HG03139 (cell line): ENCODE data around the gene MMP2.

Experiments
- ATAC-seq: cut with Tn5 transposase; IDR thresholded peaks from one replicate; pipeline ENCODE4 v1.9.1; 2021; ENCODE audit not compliant: unreplicated experiment

Gene MMP2

DNA sequence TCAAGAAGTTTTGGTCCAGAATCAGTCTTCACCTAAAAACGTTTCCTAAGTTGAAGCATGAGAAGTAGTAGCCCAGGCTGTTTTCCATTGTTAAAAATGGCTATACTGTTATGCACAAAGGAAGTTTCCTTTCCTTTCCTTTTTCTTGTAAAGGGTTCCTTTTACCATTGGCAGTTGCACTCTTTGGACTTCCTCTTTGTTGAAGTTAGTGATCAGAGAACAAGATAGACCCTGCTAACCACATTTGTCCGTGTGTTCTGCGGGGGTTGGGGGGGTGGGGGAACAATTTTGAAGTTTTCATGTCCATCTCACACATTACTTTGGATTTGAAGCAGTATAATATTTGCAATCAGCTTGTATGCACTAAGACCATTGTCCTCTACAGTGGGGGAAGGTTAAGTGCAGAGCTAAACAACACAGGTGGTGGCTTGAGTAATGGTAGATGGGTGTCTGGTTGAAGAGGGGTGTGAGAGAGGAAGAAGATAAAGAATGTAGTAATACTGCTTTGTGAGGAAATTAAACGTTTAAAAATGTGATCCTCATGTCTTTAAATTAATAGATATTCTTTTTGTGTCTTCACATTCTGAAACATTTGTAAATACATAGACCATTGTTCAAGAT lies 31.3 kb downstream of the MMP2 start:
- ATAC-seq = no peak

DNA sequence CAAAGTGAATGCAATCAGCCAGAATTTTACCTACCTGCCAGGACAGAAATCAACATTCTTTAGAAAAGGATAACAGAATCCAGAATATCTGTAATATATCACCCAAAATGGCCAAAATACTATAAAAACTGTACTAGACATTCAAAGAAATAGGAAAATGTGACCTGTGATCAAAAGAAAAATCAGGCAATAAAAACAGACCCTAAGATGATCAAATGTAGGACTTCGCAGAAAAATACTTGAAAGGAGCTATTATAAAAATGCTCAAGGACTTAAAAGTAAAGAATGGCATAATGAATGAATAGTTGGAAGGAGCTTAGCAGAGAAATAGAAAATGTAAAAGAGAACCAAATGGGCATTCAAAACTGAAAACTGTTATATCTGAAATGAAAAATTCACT lies 33.9 kb downstream of the MMP2 start:
- no peak for ATAC-seq

DNA sequence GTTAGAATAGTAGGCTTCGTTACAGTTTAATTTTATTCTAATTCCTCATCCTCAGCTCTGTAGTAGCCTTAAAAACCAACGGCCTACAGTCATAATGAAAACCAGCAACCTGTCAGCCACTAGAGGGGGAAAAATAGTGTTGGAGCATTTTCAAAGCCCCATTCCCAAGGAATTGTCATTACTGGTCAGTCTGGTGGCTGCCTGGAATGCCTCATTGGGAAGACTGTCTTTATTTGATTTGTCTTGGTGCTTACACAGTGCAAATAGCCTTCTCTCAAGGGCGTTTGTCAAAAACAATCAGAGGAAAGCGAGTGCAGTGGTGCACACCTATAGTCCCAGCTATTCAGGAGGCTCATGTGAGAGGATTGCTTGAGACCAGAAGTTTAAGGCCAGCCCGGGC lies 34.6 kb downstream of the MMP2 start:
- no peak for ATAC-seq

DNA sequence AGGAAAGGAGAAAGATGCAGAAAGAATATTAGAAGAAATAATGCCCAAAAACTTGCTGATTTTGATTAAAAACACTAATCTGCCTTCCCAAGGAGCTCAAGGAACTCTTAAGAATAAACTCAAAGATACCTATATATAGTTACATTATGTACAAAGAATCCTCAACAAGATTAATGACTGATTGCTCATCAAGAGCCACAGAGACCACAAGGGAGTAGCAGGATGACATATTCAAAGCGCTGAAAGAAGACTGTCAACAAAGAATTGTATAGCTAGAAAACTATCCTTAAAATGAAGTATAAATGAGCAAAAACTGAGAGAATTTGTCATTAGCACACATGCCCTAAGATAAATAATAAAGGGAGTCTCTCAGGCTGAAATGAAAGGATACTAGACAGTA lies 36.1 kb downstream of the MMP2 start:
- no peak for ATAC-seq

DNA sequence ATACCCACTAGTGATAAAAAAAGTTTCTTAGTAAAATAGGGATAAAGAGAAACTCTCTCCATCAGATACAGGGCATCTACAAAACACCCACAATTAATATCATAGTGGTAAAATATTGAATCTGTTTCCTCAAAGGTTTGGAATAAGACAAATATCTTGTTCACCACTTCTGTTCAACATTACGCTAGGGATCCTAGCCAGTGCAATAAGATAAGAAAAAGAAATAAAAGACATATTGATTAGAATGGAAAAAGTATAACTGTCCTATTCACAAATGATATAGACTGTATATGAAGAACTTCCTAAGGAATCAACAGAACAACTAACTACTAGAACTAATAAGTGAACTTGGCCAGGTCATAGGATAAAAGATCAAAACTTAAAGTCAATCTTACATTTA lies 42.8 kb downstream of the MMP2 start:
- ATAC-seq = no peak

DNA sequence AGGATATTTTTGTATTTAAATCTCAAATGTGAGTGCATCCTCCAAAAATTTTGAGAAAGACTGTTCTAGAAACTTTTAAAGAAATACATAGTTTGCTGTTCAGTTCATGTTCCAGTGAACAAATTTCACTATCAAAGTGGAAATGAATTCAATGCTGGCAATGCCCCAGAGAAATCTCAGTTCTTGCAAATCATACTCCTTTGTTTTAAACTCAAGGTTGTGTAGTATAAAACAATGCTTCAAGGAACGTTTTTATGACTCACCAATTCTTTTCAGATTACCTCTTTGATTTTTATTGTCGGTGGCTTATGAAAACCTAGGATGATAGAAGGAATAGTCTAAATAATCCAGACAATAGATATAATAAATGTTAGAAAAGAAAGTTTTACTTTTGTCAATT lies 47.4 kb downstream of the MMP2 start:
- ATAC-seq = no peak

DNA sequence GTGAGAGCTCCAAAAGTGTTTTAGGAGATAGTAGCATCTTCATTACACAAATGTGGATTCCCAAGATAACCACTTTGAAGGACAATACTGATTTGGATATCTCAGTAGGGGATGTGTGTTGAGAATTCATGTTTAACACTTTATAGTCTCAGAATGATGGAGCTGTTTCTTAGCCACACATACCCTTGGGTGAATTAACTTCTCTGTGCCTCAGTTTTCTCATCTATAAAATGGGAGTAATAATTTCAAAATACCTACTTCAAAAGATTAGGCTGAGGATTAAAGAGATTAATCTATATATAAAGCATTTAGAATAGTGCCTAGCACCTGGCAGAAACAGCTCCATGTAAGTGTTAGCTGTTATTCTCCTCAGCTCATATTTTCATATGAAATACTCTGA lies 48.9 kb downstream of the MMP2 start:
- ATAC-seq = no peak

DNA sequence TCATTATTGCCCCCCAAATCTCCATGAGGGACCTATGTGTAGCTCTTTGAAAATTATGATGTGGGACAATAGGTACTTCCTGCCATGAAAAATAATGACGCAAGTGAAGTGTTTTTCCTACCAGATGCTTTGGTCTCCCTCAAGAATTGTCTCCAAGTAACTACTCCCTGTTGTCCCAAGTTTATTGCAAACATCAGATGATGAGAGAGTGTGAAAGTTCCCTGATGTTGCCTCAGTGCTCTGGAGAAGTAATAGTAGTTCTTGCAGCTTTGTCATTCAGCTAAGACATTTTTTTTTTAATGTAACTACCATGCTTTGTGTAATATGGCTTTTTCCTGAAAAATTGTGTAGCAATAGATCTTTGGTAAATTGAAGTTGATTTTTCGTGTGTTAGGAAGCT lies 50.0 kb downstream of the MMP2 start:
- ATAC-seq = no peak

DNA sequence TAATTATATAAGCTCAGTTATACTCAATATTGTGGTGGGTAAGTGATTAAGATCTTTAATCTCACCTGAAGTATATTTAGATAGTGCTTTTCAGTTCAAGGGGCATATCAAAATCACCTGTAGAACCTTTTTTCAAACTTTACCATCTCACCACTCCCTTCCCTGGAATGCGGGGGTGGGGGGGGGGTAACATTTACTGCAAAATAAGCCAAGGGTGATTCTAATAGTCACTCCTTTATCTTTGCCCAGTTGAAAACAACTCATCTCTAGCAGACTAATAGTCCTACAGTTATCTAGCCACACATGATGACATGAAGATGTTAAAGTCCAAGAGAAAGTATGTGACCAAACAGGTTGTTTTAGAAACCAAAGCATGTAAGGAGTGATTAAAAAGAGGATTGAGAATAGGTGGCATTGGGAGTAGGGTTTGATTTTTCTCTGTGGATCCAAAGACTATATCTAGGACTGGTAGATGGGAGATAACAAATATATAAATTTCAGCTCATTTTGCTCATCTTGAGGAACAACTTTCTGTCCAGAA lies 51.4 kb downstream of the MMP2 start:
- ATAC-seq = no peak

DNA sequence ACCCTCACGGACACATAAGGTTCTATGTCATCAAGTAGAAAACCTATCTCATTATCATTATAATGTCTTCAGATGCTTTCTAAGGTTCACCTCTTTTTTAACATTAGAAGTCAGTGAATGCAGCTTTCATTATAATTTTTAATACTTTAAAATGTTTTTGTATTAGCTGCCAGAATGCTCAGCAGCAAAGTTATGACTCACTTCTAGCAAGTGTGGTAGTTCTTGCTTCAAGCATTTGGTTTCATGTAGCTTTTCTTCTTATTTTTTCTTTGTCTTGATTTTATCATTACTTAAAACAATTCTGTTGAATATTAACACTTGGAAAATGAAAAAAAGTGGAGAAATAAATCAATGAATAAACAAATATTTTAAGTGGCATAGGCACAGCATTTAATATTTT lies 53.2 kb downstream of the MMP2 start:
- ATAC-seq = no peak

DNA sequence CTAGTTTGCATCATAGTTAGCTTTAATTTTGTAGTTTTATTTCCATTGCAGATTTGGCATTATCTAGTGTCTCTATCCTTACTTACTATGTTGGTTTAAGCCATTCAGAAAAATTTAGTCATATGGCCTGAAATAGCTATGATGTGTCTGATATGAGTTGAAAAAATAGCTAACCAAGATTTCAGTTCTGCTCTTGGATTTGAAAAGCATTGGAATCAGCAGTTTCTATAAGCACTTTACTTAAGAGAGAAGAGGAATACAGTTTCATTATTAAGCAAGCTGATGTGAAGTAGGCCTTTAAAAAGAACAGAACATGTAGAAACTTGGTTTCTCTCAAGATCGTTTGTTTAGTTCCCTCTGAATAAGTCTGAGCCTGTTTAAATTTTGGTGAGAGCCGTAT lies 55.8 kb downstream of the MMP2 start:
- no peak for ATAC-seq

DNA sequence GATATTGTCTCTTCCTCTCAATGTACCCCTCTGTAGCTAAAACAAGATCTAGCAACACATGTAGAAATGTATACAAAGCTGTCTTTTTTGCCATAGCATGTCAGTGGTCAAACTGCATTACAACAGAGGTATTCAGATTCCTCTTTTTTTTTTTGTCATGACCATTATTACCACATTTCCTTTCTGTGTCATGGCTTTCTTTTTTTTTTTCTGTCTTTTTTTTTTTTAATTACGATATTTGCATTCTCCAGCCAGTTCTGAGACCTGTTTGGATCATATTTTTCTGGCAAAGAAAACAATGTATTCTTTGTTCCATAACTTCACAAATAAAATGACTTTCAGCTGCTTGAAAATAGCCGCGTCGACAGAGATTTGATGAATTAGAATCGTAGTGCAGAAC lies 60.1 kb downstream of the MMP2 start:
- no peak for ATAC-seq

DNA sequence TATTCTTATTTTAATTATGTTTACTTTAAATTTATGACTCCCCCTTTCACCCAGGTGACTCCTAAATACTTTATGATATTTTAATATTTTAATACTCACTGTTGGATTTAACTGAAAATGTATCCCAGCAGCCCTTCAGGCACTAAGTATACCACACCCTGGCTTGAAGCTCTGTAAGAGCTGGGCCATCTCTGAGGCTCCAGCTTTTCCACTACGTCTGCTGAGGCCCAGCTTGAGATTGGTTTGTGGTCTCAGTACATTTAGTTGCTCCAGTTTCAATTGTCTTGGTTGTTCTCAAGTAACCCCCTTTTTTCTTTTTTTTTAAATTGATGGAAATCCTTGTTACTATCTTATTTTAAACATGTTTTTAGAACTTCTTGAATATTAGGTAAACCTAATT lies 60.5 kb downstream of the MMP2 start:
- ATAC-seq = no peak

DNA sequence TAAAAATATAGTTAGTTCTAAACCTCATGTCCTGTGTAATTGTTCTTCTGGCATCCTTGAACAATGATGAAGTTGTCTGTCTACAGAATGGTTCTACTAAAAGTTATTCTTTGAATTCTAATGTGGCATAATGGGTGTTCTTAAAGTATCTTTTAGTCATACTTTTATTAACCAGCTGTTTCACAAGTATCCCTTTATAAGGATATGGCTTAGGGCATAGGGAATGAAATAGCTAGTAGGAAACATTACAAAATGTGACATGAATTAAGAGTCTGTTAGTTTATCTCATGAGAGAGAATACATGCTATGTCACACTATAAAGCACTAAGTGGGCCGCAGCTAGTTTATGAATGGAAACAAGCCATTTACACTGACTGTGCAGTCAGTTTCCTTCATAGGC lies 61.2 kb downstream of the MMP2 start:
- ATAC-seq = no peak

DNA sequence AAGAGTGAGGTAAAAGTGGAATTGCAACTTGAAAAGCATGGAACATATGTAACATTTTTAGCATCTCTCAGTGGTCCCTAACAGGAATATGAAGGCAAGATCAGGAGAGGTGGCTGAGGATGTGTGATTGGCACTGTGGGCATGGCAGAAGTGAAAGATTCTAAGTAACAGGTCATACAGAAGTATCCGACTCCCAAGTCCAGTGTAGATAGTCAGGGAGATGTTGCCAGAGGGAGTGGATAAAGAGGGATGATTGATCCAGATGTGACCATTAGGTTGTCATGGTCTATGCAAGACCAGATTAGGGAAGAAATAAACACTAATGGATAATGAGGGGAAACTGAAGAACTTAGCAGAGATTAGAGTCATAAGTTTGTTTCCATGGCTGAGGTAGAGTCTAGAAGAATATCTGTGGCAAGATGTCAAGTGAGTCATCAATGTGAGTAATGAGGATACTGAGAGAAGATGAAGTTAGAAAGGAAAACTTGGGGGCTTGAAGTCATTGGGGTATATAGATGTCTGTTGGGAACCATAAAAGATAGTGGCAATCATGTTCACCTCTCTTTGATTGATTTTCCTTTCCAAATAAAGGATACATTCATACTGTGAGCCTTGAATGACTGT lies 63.6 kb downstream of the MMP2 start:
- ATAC-seq = no peak

DNA sequence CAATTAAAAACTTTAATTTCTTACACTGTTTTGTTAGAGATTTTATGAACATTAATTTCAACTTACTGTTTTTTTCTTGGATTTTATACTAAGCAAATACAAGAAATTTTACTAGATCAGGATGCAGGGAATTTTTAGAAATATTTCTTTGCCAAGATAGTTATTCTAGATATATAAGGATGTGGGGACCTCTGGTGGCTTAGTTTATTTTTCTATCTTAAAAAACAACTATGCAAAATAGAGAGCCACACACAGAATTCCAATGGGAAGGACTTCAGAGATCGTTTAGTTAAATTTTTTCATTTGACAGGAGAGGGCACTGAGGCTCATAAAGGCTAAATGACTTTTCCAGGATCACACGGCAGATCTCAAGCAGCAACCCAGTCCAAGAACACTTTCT lies 64.5 kb downstream of the MMP2 start:
- ATAC-seq = no peak

DNA sequence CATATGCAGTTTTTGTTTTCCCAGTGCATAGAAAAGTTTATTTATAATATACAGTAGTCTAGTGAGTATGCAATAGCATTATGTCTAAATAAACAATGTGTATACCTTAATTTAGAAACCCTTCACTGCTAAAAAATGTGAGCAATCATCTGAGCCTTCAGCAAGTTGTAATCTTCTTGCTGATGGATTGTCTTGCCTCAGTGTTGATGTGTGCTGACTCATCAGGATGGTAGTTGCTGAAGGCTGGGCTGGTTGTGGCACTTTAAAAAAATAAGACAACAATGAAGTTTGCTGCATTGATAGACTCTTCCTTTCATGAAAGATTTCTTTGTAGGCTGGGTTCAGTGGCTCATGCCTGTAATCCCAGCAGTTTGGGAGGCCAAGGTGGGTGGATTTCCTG lies 73.6 kb downstream of the MMP2 start:
- no peak for ATAC-seq

DNA sequence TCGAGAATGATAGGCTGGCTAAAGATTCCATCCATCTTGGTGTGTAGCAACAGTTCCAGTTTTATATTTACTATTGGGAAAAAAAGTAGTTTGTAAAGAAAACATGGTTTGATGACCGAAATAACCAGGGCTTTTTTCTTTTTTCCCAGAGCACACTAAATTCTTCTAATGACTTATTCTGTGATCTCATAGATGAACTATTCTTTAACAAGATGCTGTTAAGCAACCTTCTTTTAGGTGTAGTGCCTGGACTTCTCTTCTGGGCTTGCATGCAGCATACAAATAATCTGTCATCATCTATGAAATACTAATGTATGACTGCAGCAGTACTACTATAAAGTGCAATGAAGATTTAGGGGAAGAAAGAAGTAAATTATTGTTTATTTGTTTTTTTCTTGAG lies 76.4 kb downstream of the MMP2 start:
- no peak for ATAC-seq
